ENCODE measurements around the gene ING3.

GRCh38 chr7:120944826-120945562 lies 5.6 kb upstream of the ING3 start:
- TF ChIP-seq ZNF274 (IDR thresholded peaks at IDR 0.05; ENCODE audit: low read depth, low read length) (no peak), SUZ12 (IDR thresholded peaks at IDR 0.05; ENCODE audit: extremely low read depth, insufficient read depth, insufficient read length) (no peak), YY1 (IDR thresholded peaks at IDR 0.05; ENCODE audit: insufficient read depth, insufficient read length) (no peak)
